ENCODE results near the gene MTX3. TPM values are rescaled to one million over a fixed set of nuclear protein-coding genes. Genes with fewer than 3 reads are reported as not detected.
A peak's percentile ranks its signal among the peaks of the same experiment; 100 is the strongest.

Gene MTX3
- polyA plus RNA-seq, 3 donors: 0.43 to 2.4 (median 0.68) TPM

- H3K4me2 ChIP-seq (replicated peaks; ENCODE audit: extremely low read depth, low read length, poor library complexity, severe bottlenecking): peak overlapping the region; percentile 47
- no peak overlapping the region for H3K27ac Mint-ChIP-seq
- 15% methylated on average over 3 of the region's 8 CpGs for WGBS (ENCODE audit: insufficient coverage)
These were observed 43.5 kb upstream of the MTX3 start for GRCh38 chr5:80034559-80034958.

GRCh38 chr5:80033513-80033912 is 42.5 kb upstream of the MTX3 start:
- Mint-ChIP-seq H3K36me3 (peaks cover 0 to 6% of the 10 kb centered on the region in 2 donors), H3K4me3 (peak overlapping the region in 1 of 2 donors; percentile 89), H3K4me1 (peaks cover 11% of the 10 kb centered on the region), H3K9me3 (peaks cover 0 to 10% (median 2%) of the 10 kb centered on the region in 7 donors), H3K27ac (no peak overlapping the region), H3K27me3 (ENCODE audit: low read depth in 3 of 3) (peaks cover 42 to 58% (median 46%) of the 10 kb centered on the region in 3 donors)
- Histone ChIP-seq H3K4me3 (replicated peaks in 1 of 3; ENCODE audit: low read depth in 2 of 3, low read length in 3 of 3) (no peak overlapping the region), H3K9ac (ENCODE audit: insufficient read depth, low read length, poor library complexity, severe bottlenecking) (no peak overlapping the region), H3K27ac (ENCODE audit: low read depth in 1 of 2, low read length in 2 of 2) (no peak overlapping the region), H3K9me3 (replicated peaks in 1 of 2; ENCODE audit: control insufficient read depth in 1 of 2, insufficient read depth in 1 of 2, low read length in 2 of 2) (peaks cover 0 to 18% of the 10 kb centered on the region in 2 donors), H3K36me3 (replicated peaks in 1 of 2; ENCODE audit: control insufficient read depth in 1 of 2, insufficient read depth in 2 of 2, low read length in 2 of 2) (no peaks in the 10 kb centered on the region), H3K27me3 (ENCODE audit: control insufficient read depth in 2 of 2, insufficient read depth in 2 of 2, low read length in 2 of 2) (peaks cover 48 to 50% of the 10 kb centered on the region in 2 donors), H3K79me2 (ENCODE audit: insufficient read depth, low read length) (no peaks in the 10 kb centered on the region), H3K4me2 (replicated peaks; ENCODE audit: extremely low read depth, low read length, poor library complexity, severe bottlenecking) (no peak overlapping the region), H4K20me1 (ENCODE audit: insufficient read depth, low read length) (no peaks in the 10 kb centered on the region), H3K4me1 (ENCODE audit: control insufficient read depth in 1 of 2, insufficient read depth in 2 of 2, low read length in 2 of 2) (peaks cover 7% of the 10 kb centered on the region in 2 donors), H2AFZ (ENCODE audit: insufficient read depth, low read depth, low read length, poor library complexity, severe bottlenecking) (no peak overlapping the region)
- intact Hi-C loops (cut with micrococcal nuclease): no loop called here
- no peak for TF ChIP-seq CTCF (IDR thresholded peaks at IDR 0.05)
- no peak for DNase-seq

More at GRCh38 chr5:80034559-80034958, 43.5 kb upstream of the MTX3 start:
- Histone ChIP-seq H3K4me3 (replicated peaks in 1 of 3; ENCODE audit: low read depth in 2 of 3, low read length in 3 of 3) (peak overlapping the region in 1 of 3 experiments; percentile 18), H4K20me1 (ENCODE audit: insufficient read depth, low read length) (no peaks in the 10 kb centered on the region), H3K4me1 (ENCODE audit: control insufficient read depth in 1 of 2, insufficient read depth in 2 of 2, low read length in 2 of 2) (peaks cover 7% of the 10 kb centered on the region in 2 donors), H3K27me3 (ENCODE audit: control insufficient read depth in 2 of 2, insufficient read depth in 2 of 2, low read length in 2 of 2) (peaks cover 50 to 56% of the 10 kb centered on the region in 2 donors), H3K79me2 (ENCODE audit: insufficient read depth, low read length) (no peaks in the 10 kb centered on the region), H3K36me3 (replicated peaks in 1 of 2; ENCODE audit: control insufficient read depth in 1 of 2, insufficient read depth in 2 of 2, low read length in 2 of 2) (no peaks in the 10 kb centered on the region), H3K27ac (ENCODE audit: low read depth in 1 of 2, low read length in 2 of 2) (no peak overlapping the region), H3K9me3 (replicated peaks in 1 of 2; ENCODE audit: control insufficient read depth in 1 of 2, insufficient read depth in 1 of 2, low read length in 2 of 2) (peaks cover 0 to 18% of the 10 kb centered on the region in 2 donors), H3K9ac (ENCODE audit: insufficient read depth, low read length, poor library complexity, severe bottlenecking) (no peak overlapping the region), H2AFZ (ENCODE audit: insufficient read depth, low read depth, low read length, poor library complexity, severe bottlenecking) (no peak overlapping the region)
- Mint-ChIP-seq H3K4me3 (peak overlapping the region; percentile 69 to 89), H3K27me3 (ENCODE audit: low read depth in 3 of 3) (peaks cover 41 to 58% (median 47%) of the 10 kb centered on the region in 3 donors), H3K36me3 (peaks cover 0 to 6% of the 10 kb centered on the region in 2 donors), H3K9me3 (peaks cover 0 to 10% (median 2%) of the 10 kb centered on the region in 7 donors), H3K4me1 (peaks cover 11% of the 10 kb centered on the region)
- intact Hi-C loops (cut with micrococcal nuclease): no loop called here
- no peak for DNase-seq
- no peak for TF ChIP-seq CTCF (IDR thresholded peaks at IDR 0.05)
